GM18951 (cell line): ENCODE results near the gene ANKS1B.

ENCODE experiments used
- POLR2A ChIP-seq: IDR thresholded peaks from 4 replicates; pipeline ENCODE4 v1.6.1; 2011; ENCODE audit warnings: mild to moderate bottlenecking; ENCODE audit not compliant: insufficient read length, insufficient read depth; ENCODE audit errors: extremely low read depth
- in situ Hi-C: fragments of 300-500 bp; cut with MboI; formaldehyde crosslinking; loops from one replicate; pipeline ENCODE4 v1.12.0; 2022; ENCODE audit warnings: low sequenced_read_pairs, mixed read lengths, inconsistent platforms; ENCODE audit not compliant: unreplicated experiment

ANKS1B gene

GRCh38 chr12:99027461-99027860 is 957.3 kb downstream of the ANKS1B start:
- in situ Hi-C loops: loop anchor here (25.0 kb wide), 1 partner anchor 735 kb away; no protein-coding TSS in a partner anchor
- no peak for TF ChIP-seq POLR2A

DNA sequence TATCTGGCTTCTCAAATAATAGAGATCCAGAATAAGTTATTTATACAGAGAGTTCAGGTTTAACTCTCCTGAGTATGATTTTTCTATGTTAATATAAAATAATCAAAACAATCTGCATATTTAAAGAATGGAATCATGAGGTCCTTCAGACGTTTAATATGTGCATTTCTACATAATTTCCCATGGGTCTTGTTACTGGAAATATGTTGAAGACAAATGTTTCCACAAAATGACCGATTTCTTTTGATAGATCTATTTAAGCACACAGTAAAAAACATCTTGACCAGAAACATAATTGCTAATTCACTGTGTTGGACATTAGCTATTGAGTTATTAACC is 957.7 kb downstream of the ANKS1B start:
- no peak for TF ChIP-seq POLR2A
- in situ Hi-C loops: loop anchor here (25.0 kb wide), 1 partner anchor 735 kb away; no protein-coding TSS in a partner anchor

- in situ Hi-C loops: loop anchor here (25.0 kb wide), 1 partner anchor 736 kb away; no protein-coding TSS in a partner anchor
- TF ChIP-seq POLR2A: no peak
Measured at GRCh38 chr12:99026332-99027054, 958.2 kb downstream of the ANKS1B start.

GRCh38 chr12:99024870-99025269 is 959.9 kb downstream of the ANKS1B start:
- TF ChIP-seq POLR2A: no peak
- in situ Hi-C loops: loop anchor here (25.0 kb wide), 1 partner anchor 737 kb away; no protein-coding TSS in a partner anchor

- no peak for TF ChIP-seq POLR2A
- in situ Hi-C loops: no loop called here
Measured at GRCh38 chr12:99024191-99024590, 960.5 kb downstream of the ANKS1B start.

- in situ Hi-C loops: no loop called here
- TF ChIP-seq POLR2A: no peak
Measured at GRCh38 chr12:99020871-99021270, 963.9 kb downstream of the ANKS1B start.

DNA sequence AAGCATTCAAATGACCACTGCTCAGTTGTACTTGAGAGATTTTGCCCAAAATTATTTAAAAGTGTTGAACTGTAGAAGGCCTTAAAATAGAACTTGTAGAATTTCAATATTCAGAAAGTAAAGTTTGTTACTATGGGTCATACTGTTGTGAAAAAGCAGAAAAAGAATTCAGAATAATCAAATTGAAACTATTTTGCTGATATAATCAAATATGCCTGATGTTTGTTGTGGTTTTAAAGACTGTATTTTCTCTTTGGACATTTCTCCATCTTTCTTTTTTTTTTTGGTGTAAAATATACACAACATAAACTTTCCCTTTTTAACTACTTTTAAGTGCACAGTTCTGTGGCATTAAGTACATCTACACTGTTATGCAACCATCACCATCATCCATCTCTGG is 964.9 kb downstream of the ANKS1B start:
- in situ Hi-C loops: no loop called here
- TF ChIP-seq POLR2A: no peak

DNA sequence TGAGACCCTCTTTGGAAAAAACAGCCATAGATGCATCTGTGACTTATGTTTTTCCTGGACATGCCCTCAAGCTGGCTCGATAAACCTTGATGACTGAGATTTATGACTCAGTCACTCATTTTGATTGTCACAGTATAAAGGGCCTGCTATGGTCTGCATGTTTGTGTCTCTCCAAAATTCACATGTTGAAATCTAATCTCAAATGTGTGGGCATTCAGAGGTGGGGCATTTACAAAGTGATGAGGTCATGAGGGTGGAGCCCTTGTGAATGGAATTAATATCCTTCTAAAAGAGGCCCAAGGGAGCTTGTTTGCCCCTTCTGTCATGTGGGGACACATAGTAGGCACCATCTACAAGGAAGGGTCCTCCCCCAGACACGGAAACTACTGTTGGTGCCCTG is 966.8 kb downstream of the ANKS1B start:
- TF ChIP-seq POLR2A: no peak
- in situ Hi-C loops: no loop called here

GRCh38 chr12:99009654-99010296 is 975.0 kb downstream of the ANKS1B start:
- no peak for TF ChIP-seq POLR2A
- in situ Hi-C loops: no loop called here

GRCh38 chr12:99005601-99006000 is 979.1 kb downstream of the ANKS1B start:
- no peak for TF ChIP-seq POLR2A
- in situ Hi-C loops: no loop called here

DNA sequence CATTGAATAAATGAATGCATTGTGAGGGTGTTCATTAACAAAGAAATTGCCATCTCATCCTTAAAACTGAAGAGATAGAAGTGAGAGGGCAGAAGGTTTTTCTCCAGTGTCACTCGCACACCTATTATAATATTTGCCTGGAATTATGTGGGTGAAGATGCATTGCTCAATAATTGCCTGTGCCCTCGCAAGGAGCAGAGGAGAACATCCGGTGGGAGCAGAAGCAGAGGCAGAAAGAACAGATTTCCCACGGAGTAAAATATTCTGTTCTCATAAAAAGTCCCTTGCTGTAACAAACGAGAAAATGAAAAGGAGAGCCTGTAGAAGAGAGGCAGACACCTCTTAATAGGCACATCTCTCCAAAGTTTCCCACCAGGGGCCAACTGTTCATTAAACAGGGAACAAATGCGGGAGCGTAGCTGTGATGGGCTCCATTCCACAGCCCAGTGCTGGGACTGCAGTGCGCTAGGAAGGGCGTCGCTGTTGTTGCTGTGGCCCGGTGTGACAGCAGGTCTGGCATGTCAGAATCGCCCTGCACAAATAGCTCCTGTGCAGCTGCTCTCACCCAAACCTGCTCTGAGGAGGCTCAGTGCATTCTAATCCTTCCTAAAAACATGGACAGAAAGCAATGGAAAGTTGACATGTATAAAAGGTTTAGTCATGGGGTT is 979.8 kb downstream of the ANKS1B start:
- no peak for TF ChIP-seq POLR2A
- in situ Hi-C loops: no loop called here

- no peak for TF ChIP-seq POLR2A
Measured at GRCh38 chr12:99002731-99003130, 982.0 kb downstream of the ANKS1B start.

DNA sequence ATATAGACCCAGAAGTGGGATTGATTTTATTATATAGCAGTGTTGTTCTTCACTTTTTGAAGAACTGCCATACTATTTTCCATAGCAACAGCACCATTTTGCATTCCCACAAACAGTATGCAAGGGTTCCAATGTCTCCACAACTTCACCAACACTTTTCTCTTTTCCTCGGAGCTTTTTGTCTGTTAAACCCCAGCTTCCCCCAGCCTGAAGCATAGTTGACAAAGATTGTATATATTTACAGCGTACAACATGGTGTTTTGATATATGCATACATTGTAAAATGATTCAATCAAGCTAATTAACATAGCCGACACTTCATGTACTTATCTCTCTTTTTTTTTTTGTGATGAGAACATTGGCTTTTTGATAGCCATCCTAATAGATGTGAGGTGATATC is 982.6 kb downstream of the ANKS1B start:
- in situ Hi-C loops: no loop called here
- no peak for TF ChIP-seq POLR2A

More at GRCh38 chr12:99002731-99003130, 982.0 kb downstream of the ANKS1B start:
- in situ Hi-C loops: no loop called here

- no peak for TF ChIP-seq POLR2A
- in situ Hi-C loops: loop anchor here (25.0 kb wide), 1 partner anchor 437 kb away; no protein-coding TSS in a partner anchor
Measured at GRCh38 chr12:98999559-98999958, 985.2 kb downstream of the ANKS1B start.
